Amniotic stem cell (primary cell): ENCODE results near the gene NEK4.
"Not testable (repeated sequence)": the region's sequence is repeated elsewhere in the genome, so short reads cannot be mapped to it uniquely, and the experiment has no call there.

Experiments
- DNase-seq: peaks from one replicate; lab custom pipeline; 2025; lab: John Stamatoyannopoulos, UW

The NEK4 gene

GRCh38 chr3:52731590-52731989 is 39.1 kb downstream of the NEK4 start:
- no peak for DNase-seq

GRCh38 chr3:52730681-52731080 is 40.1 kb downstream of the NEK4 start:
- DNase-seq = no peak

GRCh38 chr3:52728753-52729152 is 42.0 kb downstream of the NEK4 start:
- DNase-seq = not testable (repeated sequence)

GRCh38 chr3:52724511-52724910 is 46.2 kb downstream of the NEK4 start:
- no peak for DNase-seq

GRCh38 chr3:52723935-52724334 is 46.8 kb downstream of the NEK4 start:
- no peak for DNase-seq

- no peak for DNase-seq
Observed at GRCh38 chr3:52722491-52722890, 48.2 kb downstream of the NEK4 start.

GRCh38 chr3:52721730-52722008 is 49.1 kb downstream of the NEK4 start:
- DNase-seq = no peak

GRCh38 chr3:52721002-52721729 is 49.6 kb downstream of the NEK4 start:
- no peak for DNase-seq

- no peak for DNase-seq
Observed at GRCh38 chr3:52719618-52720017, 51.1 kb downstream of the NEK4 start.

- no peak for DNase-seq
Observed at GRCh38 chr3:52715714-52716305, 54.9 kb downstream of the NEK4 start.

- no peak for DNase-seq
Observed at GRCh38 chr3:52714335-52715302, 56.1 kb downstream of the NEK4 start.

- DNase-seq = no peak
Observed at GRCh38 chr3:52712291-52713212, 58.2 kb downstream of the NEK4 start.

GRCh38 chr3:52710512-52710911 is 60.2 kb downstream of the NEK4 start:
- no peak for DNase-seq

- DNase-seq = no peak
Observed at GRCh38 chr3:52707585-52707984, 63.2 kb downstream of the NEK4 start.

- peak; percentile 62 for DNase-seq
Observed at GRCh38 chr3:52705688-52706686, 64.8 kb downstream of the NEK4 start, which contains the start of the genes GLT8D1 and SPCS1. GLT8D1 (minus strand) TSS chr3:52705791; CDS start chr3:52700460, 5,331 bp downstream. SPCS1 (plus strand) TSS chr3:52706106; CDS start chr3:52706247, 141 bp downstream.

GRCh38 chr3:52705438-52705687 is 65.4 kb downstream of the NEK4 start:
- no peak for DNase-seq

- DNase-seq = no peak
Observed at GRCh38 chr3:52704611-52705437, 65.9 kb downstream of the NEK4 start.

GRCh38 chr3:52703341-52703740 is 67.4 kb downstream of the NEK4 start:
- no peak for DNase-seq

GRCh38 chr3:52697632-52697965 is 73.1 kb downstream of the NEK4 start:
- no peak for DNase-seq
